Activated CD8-positive, alpha-beta memory T cell treated with anti-CD3 and anti-CD28 coated beads, Interleukin-2, amount 50 U/mL, for 48 hours (primary cell): ENCODE data around the gene LCN12.

Experiments used
- DNase-seq: peaks from one replicate; pipeline ENCODE4 v3.0.0-alpha.2; 2020

LCN12 gene

GRCh38 chr9:136958898-136959850, 7.1 kb downstream of the LCN12 start:
- no peak for DNase-seq

GRCh38 chr9:136960212-136960937, 8.3 kb downstream of the LCN12 start:
- DNase-seq = no peak

GRCh38 chr9:136960938-136961275, 8.8 kb downstream of the LCN12 start:
- DNase-seq = no peak

- DNase-seq = no peak
These were observed 9.4 kb downstream of the LCN12 start for GRCh38 chr9:136961279-136962065.

GRCh38 chr9:136962163-136962562, 10.1 kb downstream of the LCN12 start:
- no peak for DNase-seq

- no peak for DNase-seq
These were observed 10.7 kb downstream of the LCN12 start for GRCh38 chr9:136962701-136963248.

- no peak for DNase-seq
These were observed 11.3 kb downstream of the LCN12 start for GRCh38 chr9:136963341-136963740.

- no peak for DNase-seq
These were observed 11.7 kb downstream of the LCN12 start for GRCh38 chr9:136963751-136964150.

GRCh38 chr9:136964171-136964689, 12.2 kb downstream of the LCN12 start:
- no peak for DNase-seq

GRCh38 chr9:136964833-136965422, 12.9 kb downstream of the LCN12 start:
- DNase-seq = no peak

GRCh38 chr9:136965771-136966484, 13.9 kb downstream of the LCN12 start:
- DNase-seq = no peak

GRCh38 chr9:136968333-136969127, 16.5 kb downstream of the LCN12 start:
- DNase-seq = no peak

- DNase-seq = no peak
These were observed 17.1 kb downstream of the LCN12 start for GRCh38 chr9:136969150-136969549.

- DNase-seq = no peak
These were observed 17.7 kb downstream of the LCN12 start for GRCh38 chr9:136969774-136970173.

GRCh38 chr9:136970361-136970760, 18.3 kb downstream of the LCN12 start:
- no peak for DNase-seq

- no peak for DNase-seq
These were observed 19.7 kb downstream of the LCN12 start for GRCh38 chr9:136971746-136972145.

GRCh38 chr9:136972335-136972734, 20.3 kb downstream of the LCN12 start:
- no peak for DNase-seq

- no peak for DNase-seq
These were observed 20.7 kb downstream of the LCN12 start for GRCh38 chr9:136972743-136973142.

- no peak for DNase-seq
These were observed 21.8 kb downstream of the LCN12 start for GRCh38 chr9:136973618-136974617.
